WTC11 (cell line): ENCODE data around the gene MAP3K5. TPM values are rescaled to one million over a fixed set of nuclear protein-coding genes. Genes with fewer than 3 reads are reported as not detected.

ENCODE experiments used
- ATAC-seq: fragments of 200-7000 bp; cut with Tn5 transposase; 2 replicates; pipeline ENCODE4 v1.10.0; 2021; ENCODE audit warnings: mild to moderate bottlenecking, moderate library complexity
- CTCF ChIA-PET: fragments of 300-600 bp; sonication (Branson Sonifier 250); formaldehyde crosslinking; loops from one replicate; lab custom pipeline; 2021; ENCODE audit warnings: antibody characterized with exemption; lab: Charles Lee
- POLR2A ChIA-PET: fragments of 350-600 bp; sonication (Branson Sonifier 250); formaldehyde crosslinking; loops from one replicate; lab custom pipeline; 2021; ENCODE audit warnings: antibody characterized with exemption; lab: Charles Lee
- DNase-seq: peaks from one replicate; pipeline ENCODE4 v3.0.0; 2021; ENCODE audit warnings: low spot score
- H3K27ac Mint-ChIP-seq: 2 replicates; pipeline ENCODE4 v1.8.0; 2021; ENCODE audit warnings: mixed read lengths
- H3K27me3 Mint-ChIP-seq: 2 replicates; pipeline ENCODE4 v1.8.0; 2021; ENCODE audit warnings: low read depth, mild to moderate bottlenecking, moderate library complexity, mixed read lengths
- H3K36me3 Mint-ChIP-seq: 2 replicates; pipeline ENCODE4 v1.8.0; 2021; ENCODE audit warnings: mixed read lengths
- H3K4me1 Mint-ChIP-seq: 2 replicates; pipeline ENCODE4 v1.8.0; 2022; ENCODE audit warnings: mixed read lengths
- H3K4me3 Mint-ChIP-seq: 2 replicates; pipeline ENCODE4 v1.8.0; 2021; ENCODE audit warnings: mild to moderate bottlenecking, moderate library complexity, mixed read lengths
- H3K9me3 Mint-ChIP-seq: 2 replicates; pipeline ENCODE4 v1.8.0; 2021; ENCODE audit warnings: mixed read lengths
- EMX1 ChIP-seq: fragments of 250-450 bp; sonication (Bioruptor Pico); IDR thresholded peaks from 2 replicates; pipeline ENCODE4 v1.8.0; 2021; ENCODE audit warnings: mild to moderate bottlenecking
- FOXP1 ChIP-seq: sonication (generic); formaldehyde crosslinking; IDR thresholded peaks from 2 replicates; pipeline ENCODE4 v1.8.0; 2022; ENCODE audit warnings: missing genetic modification reagents, mild to moderate bottlenecking, moderate library complexity, borderline replicate concordance
- HMGXB4 ChIP-seq: sonication (generic); formaldehyde crosslinking; IDR thresholded peaks from 2 replicates; pipeline ENCODE4 v1.8.1; 2023; ENCODE audit warnings: mild to moderate bottlenecking, moderate library complexity, missing genetic modification reagents
- MLX ChIP-seq: sonication (generic); formaldehyde crosslinking; IDR thresholded peaks from 2 replicates; pipeline ENCODE4 v1.8.1; 2023; ENCODE audit warnings: mild to moderate bottlenecking, missing genetic modification reagents, moderate library complexity
- NFYB ChIP-seq: sonication (generic); formaldehyde crosslinking; conservative IDR thresholded peaks from 2 replicates; pipeline ENCODE4 v1.8.0; 2022; ENCODE audit warnings: low read depth, missing genetic modification reagents
- NR3C1 ChIP-seq: sonication (generic); formaldehyde crosslinking; conservative IDR thresholded peaks from 2 replicates; pipeline ENCODE4 v1.8.1; 2023; ENCODE audit warnings: low read depth, mild to moderate bottlenecking, missing genetic modification reagents
- OVOL2 ChIP-seq: fragments of 250-450 bp; sonication (Bioruptor Pico); IDR thresholded peaks from 2 replicates; pipeline ENCODE4 v1.9.0; 2021; ENCODE audit warnings: mild to moderate bottlenecking, borderline replicate concordance
- PRDM15 ChIP-seq: sonication (generic); formaldehyde crosslinking; IDR thresholded peaks from 2 replicates; pipeline ENCODE4 v1.8.0; 2022; ENCODE audit warnings: missing genetic modification reagents
- ZNF219 ChIP-seq: sonication (generic); formaldehyde crosslinking; IDR thresholded peaks from 2 replicates; pipeline ENCODE4 v1.8.0; 2023; ENCODE audit warnings: missing genetic modification reagents, mild to moderate bottlenecking, borderline replicate concordance
- ZNF232 ChIP-seq: sonication (generic); formaldehyde crosslinking; IDR thresholded peaks from 2 replicates; pipeline ENCODE4 v1.8.0; 2022; ENCODE audit warnings: mild to moderate bottlenecking, missing genetic modification reagents
- ZNF512 ChIP-seq: sonication (generic); formaldehyde crosslinking; IDR thresholded peaks from 2 replicates; pipeline ENCODE4 v1.8.1; 2022; ENCODE audit warnings: missing genetic modification reagents, borderline replicate concordance
- total RNA-seq: library from RNA; stranded (reverse); gene quantifications from 3 replicates; pipeline ENCODE4 v1.2.3, GENCODE V29; 2021
- TF ChIP-seq, protein P1 (sequence below): sonication (generic); formaldehyde crosslinking; IDR thresholded peaks from 2 replicates; pipeline ENCODE4 v1.8.0; 2022; ENCODE audit warnings: mild to moderate bottlenecking, missing genetic modification reagents
- TF ChIP-seq, protein P2 (sequence below): sonication (generic); formaldehyde crosslinking; conservative IDR thresholded peaks from 2 replicates; pipeline ENCODE4 v1.8.1; 2023; ENCODE audit warnings: mild to moderate bottlenecking, low read depth, missing genetic modification reagents, moderate library complexity
- TF ChIP-seq, protein P3 (sequence below): sonication (generic); formaldehyde crosslinking; IDR thresholded peaks from 2 replicates; pipeline ENCODE4 v1.8.1; 2023; ENCODE audit warnings: mild to moderate bottlenecking, missing genetic modification reagents, moderate library complexity

The MAP3K5 gene
- total RNA-seq, 1 experiment from 2014 or later = 1.6 TPM

- TF ChIP-seq PRDM15 (CRISPR knock-in tag) (no peak), NR3C1 (no peak), ZNF219 (CRISPR knock-in tag) (no peak), HMGXB4 (CRISPR knock-in tag) (no peak), ZNF232 (no peak)
Measured at GRCh38 chr6:136669299-136669699, 123.0 kb downstream of the MAP3K5 start (continued).

GRCh38 chr6:136668571-136668970 lies 123.7 kb downstream of the MAP3K5 start:
- DNase-seq (no peak), ATAC-seq (no peak)
- POLR2A ChIA-PET = no interaction called here
- no peaks in the 10 kb centered on the region for H3K27me3 Mint-ChIP-seq
- no peaks in the 10 kb centered on the region for H3K36me3 Mint-ChIP-seq
- H3K27ac Mint-ChIP-seq = no peak overlapping the region; the same call in 1 of the 2 replicates
- no peak overlapping the region for H3K4me3 Mint-ChIP-seq
- H3K9me3 Mint-ChIP-seq = no peaks in the 10 kb centered on the region
- TF ChIP-seq, protein P1, sequence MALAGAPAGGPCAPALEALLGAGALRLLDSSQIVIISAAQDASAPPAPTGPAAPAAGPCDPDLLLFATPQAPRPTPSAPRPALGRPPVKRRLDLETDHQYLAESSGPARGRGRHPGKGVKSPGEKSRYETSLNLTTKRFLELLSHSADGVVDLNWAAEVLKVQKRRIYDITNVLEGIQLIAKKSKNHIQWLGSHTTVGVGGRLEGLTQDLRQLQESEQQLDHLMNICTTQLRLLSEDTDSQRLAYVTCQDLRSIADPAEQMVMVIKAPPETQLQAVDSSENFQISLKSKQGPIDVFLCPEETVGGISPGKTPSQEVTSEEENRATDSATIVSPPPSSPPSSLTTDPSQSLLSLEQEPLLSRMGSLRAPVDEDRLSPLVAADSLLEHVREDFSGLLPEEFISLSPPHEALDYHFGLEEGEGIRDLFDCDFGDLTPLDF (CRISPR knock-in tag) = no peak
- TF ChIP-seq, protein P2, sequence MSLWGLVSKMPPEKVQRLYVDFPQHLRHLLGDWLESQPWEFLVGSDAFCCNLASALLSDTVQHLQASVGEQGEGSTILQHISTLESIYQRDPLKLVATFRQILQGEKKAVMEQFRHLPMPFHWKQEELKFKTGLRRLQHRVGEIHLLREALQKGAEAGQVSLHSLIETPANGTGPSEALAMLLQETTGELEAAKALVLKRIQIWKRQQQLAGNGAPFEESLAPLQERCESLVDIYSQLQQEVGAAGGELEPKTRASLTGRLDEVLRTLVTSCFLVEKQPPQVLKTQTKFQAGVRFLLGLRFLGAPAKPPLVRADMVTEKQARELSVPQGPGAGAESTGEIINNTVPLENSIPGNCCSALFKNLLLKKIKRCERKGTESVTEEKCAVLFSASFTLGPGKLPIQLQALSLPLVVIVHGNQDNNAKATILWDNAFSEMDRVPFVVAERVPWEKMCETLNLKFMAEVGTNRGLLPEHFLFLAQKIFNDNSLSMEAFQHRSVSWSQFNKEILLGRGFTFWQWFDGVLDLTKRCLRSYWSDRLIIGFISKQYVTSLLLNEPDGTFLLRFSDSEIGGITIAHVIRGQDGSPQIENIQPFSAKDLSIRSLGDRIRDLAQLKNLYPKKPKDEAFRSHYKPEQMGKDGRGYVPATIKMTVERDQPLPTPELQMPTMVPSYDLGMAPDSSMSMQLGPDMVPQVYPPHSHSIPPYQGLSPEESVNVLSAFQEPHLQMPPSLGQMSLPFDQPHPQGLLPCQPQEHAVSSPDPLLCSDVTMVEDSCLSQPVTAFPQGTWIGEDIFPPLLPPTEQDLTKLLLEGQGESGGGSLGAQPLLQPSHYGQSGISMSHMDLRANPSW (CRISPR knock-in tag) = no peak
- TF ChIP-seq ZNF512 (CRISPR knock-in tag) = no peak
- TF ChIP-seq OVOL2 = no peak
- no peak for TF ChIP-seq FOXP1 (CRISPR knock-in tag)
- TF ChIP-seq MLX (CRISPR knock-in tag) = no peak
- TF ChIP-seq NFYB = no peak
- no peak for TF ChIP-seq EMX1 (CRISPR knock-in tag)
- TF ChIP-seq, protein P3, sequence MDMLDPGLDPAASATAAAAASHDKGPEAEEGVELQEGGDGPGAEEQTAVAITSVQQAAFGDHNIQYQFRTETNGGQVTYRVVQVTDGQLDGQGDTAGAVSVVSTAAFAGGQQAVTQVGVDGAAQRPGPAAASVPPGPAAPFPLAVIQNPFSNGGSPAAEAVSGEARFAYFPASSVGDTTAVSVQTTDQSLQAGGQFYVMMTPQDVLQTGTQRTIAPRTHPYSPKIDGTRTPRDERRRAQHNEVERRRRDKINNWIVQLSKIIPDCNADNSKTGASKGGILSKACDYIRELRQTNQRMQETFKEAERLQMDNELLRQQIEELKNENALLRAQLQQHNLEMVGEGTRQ (CRISPR knock-in tag) = no peak
- CTCF ChIA-PET = interaction anchor here (1.1 kb wide), 1 partner anchor 24 kb away, joined by 5 read pairs; no protein-coding TSS in a partner anchor
- H3K4me1 Mint-ChIP-seq = no peaks in the 10 kb centered on the region
